GM18868 (cell line): ENCODE measurements around the gene MEOX2.

Experiments used
- ATAC-seq: cut with Tn5 transposase; IDR thresholded peaks from one replicate; pipeline ENCODE4 v1.9.1; 2021; ENCODE audit warnings: mild to moderate bottlenecking, moderate library complexity; ENCODE audit not compliant: unreplicated experiment

The MEOX2 gene

DNA sequence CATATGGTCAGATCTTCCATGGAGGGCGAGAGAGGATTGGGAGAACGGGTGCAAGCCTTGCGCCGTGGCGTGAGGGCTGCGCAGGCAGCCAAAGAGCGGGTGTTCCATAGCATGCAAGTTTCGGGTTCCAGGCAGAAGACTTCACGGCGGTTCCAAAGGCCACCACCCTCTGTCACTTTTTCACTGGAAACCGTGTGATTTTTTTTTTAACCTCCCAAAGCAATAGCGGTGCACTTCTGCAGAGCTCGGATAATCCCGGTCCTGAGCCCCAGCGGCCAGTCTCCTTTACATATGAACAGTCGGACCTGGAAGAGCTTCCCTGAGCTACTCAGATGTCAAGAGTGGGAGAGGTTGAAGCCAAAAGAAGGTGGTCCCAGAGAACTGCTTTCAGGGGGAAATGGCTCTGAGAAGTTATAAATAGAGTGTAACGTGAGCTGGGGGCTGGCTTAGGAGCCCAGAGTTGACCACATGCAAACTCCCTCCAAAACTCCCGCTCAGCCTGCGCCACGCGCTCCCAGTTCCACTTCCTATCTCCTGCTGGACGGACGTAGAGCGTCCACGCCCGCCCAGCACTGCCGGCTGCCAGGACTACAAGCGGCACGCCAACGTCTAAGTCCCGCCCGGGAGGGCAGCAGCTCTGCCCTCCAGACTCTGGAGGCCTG is at the start of gene MEOX2:
Gene MEOX2 (minus strand): TSS at position 389 of the 662 bp plus-strand sequence. CDS start 281 bp downstream, at position 108.
- ATAC-seq, result no peak

DNA sequence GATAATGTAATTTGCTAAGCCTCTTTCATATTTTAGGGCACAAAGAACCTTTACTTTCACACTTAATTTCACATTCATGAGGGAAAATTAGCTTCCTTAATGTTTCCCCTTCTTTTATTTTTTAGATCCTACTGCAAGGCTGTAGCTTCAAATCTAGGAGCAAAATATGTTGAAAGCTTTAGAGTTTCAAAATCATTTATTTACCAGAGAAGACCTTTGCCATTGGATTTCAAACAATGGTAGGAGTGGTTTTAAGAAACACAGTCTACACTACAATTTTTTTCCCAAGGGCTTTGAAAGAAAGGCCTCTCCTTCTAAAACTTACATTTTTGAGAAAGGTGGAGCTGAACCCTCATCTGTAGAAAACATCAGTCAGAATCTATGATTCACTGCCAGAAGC is 43.3 kb upstream of the MEOX2 start:
- ATAC-seq, result no peak

- ATAC-seq, result no peak
These were observed 38.6 kb upstream of the MEOX2 start for GRCh38 chr7:15725051-15725450.

DNA sequence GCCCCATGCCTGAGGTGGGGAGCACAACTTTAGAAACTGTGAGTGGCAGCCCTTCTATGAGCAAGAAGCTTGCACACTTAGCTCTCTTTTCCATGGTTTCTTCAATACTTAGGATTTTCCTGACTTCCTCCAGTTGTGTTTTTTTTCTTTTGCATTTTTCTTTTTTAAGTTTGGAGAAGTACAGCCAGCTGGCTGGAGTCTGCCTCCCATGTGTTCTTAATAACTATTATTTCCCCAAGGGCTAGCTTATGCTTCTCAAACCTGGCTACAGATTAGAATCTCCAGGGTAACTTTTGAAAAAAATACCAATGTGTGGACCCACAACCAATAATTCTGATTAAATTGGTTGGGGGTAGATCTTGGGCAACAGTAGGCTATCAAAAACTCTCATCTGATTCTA is 37.4 kb upstream of the MEOX2 start:
- ATAC-seq, result no peak

- no peak for ATAC-seq
These were observed 34.5 kb upstream of the MEOX2 start for GRCh38 chr7:15720849-15721471.

- no peak for ATAC-seq
These were observed 32.8 kb upstream of the MEOX2 start for GRCh38 chr7:15719311-15719710.

- ATAC-seq, result no peak
These were observed 29.0 kb upstream of the MEOX2 start for GRCh38 chr7:15715435-15715834.

DNA sequence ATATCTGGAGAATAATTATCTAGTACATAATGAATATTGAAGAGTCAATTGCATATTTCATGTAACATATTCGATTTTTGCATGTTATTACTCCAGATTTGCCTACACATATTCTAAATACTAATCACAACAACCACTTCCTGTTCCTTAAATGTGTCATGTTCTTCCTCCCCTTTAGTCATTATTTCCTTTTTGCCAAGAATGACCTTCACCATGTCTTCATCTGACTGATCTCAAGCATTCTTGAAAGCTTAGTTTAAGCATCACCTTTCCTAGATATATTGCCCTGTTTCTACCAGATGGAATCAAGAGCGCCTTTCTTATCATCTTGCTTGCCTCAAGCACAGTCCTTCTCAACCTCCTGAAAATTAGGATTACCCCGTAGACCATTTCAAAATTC is 23.5 kb upstream of the MEOX2 start:
- no peak for ATAC-seq

DNA sequence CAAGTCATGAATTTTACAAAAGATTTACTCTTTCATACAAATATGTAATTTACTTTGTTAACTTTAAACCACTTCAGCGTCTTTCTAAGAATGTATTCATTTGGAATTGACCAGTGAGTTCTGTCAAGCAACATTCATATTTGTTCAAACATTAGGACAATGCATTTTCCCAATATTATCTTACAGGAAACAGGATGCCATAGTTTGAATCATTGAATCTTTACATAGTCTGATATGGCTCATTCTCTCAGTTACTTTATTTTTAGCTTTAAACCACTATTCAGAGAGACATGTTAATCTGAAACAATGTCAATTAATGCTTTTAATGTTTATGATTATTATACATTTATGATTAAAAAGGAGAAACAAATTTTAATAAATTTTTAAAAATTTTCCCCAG is 21.1 kb upstream of the MEOX2 start:
- ATAC-seq, result no peak

DNA sequence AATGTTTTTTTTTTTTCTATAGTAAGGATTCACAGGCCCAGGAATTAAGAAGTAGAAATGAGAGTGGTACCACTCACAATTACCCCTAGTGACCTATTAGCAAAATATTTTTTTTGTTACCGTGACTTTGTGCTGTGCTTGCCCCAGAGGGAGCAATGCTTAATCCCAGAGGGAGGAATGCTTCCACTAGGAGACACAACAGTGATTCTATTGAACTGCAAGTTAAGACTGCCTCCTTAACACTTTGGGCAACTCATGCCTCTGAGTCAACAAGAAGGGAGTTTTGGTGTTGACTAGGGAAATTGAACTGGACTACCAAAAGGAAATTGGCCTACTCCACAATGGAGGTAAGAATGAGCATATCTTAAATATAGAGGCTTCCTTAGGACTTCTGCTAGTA is 17.2 kb upstream of the MEOX2 start:
- ATAC-seq, result no peak

DNA sequence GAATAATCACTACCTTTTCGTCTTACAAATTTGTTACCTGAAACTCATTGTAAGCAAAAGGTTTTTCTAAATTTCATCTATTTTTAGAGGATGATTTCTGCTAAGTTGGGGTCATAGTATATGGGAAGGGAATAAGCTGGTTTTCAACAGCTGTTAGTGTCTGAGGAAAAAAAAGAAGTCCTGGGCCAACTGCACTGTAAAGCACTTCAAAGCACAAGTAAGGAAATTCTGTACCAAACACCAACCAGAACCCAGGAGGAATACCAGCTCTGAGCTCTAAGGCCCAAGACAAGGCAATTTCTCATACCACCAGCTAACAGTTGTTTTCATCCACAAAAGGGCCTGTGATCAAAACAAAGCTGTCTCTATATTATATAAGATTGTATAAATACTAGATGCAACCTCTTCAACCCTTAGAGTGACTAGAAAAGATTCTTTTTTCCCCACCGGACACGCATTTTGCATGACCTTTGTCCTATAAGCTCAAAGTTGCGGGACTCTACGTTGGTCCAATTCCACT is 6.1 kb upstream of the MEOX2 start:
- ATAC-seq, result no peak

- no peak for ATAC-seq
These were observed 2.4 kb upstream of the MEOX2 start for GRCh38 chr7:15688911-15689310.

- ATAC-seq, result no peak
These were observed 1.8 kb upstream of the MEOX2 start for GRCh38 chr7:15688279-15688626.

GRCh38 chr7:15687546-15688278 is 1.2 kb upstream of the MEOX2 start:
- ATAC-seq, result no peak

DNA sequence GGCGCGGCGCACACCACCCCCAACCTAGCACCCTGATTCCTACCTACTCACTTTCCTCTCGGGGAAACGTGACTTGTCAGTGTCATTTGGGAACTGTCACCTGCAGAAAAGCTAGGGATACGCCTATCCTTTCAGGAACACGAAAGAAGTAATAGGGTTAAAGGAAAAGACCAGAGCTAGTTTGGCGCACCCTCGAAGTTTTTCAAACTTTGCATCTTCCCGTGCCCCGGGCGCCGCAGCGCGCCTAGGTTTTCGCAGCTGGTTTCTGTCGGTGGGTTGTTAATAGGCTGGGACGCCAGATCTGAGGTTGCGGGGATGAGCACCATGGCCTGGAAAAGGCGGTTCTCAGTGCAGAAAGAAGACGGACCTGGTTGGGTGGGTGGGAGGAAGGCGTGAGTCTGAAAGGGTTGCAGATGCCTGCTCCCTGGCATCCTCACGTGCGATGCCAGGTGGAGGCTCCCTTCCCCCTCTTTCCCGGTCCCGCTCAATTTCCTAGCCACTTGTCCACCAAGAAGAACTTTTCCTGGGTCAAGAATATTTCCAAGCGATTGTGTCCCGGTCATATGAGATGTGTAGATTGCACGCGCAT is 568 bp upstream of the MEOX2 start:
- no peak for ATAC-seq

DNA sequence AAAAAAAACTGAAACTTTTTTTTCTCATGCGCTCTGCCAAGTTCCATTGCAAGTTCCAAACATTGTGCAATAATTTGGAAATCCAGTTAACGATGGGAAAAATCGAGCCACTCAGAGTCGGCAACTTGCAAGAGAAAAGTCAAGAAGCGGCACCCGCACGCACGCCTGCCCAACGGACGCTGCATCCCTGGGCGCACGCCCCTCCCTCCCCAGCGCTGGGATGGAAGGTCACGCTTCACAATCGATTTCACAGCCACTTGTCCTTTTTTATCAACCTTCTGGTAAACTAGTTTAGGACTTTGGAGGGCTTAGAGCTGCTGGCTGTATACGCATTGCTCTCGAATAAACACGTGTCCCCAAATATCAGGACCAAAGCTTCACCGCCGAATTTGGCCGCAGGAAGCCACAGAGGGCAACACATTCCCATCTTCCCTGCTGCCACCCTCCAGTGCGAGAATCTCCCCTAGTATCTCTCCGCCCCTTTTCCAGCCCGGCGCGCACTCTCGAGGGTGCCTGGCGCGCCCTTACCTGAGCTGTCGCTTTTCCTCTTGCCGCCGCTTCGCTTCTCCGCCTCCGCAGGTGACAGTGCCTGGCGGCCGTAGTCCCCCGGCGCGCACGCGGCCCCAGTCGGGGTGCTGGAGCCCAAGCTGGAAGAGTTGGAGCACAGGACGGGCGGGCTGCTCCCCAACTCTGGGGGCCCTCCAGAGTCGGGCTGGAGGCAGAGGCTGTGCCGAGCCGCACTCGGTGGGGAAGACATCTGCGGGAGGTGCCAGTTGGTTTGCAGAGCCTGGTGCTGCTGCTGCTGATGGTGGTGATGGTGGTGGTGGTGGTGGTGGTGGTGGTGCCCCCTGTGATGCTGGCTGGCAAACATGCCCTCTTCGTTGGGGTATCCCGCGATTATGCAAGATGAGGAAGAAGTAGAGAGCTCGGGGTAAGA is 857 bp downstream of the MEOX2 start:
- no peak for ATAC-seq

GRCh38 chr7:15684871-15685270 is 1.6 kb downstream of the MEOX2 start:
- ATAC-seq, result no peak

DNA sequence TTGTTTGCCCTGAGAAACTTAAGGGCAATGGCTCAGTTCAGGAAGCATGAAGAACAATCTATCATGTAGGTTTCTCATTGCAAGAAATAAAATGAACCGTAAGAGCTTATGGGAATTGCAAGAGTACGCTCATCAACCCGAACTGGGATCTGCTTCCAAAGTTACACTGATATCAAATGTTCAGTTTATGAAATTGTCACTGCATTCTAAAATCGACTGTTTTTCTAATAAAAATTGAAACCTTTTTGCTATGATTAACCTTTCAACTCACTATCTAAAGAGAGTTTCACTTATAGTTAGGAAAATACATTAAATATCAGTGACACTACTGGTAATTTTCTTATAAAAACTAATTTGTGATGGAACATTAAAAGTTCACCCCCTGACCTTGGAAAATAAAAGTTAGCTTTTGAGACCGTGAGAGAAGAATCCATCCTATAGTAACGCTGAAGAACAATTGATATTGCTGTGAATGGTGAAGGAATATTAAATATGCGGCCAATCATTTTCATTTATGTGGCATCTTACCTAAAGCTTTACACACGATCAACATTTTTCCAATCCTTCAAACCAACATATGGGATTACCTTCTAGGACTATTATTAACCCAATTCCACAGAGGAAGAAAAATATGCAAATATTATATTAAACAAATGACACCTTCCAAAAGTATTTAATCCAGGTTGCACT is 2.2 kb downstream of the MEOX2 start:
- ATAC-seq, result no peak

- ATAC-seq, result no peak
These were observed 3.7 kb downstream of the MEOX2 start for GRCh38 chr7:15682751-15683245.

GRCh38 chr7:15682111-15682510 is 4.4 kb downstream of the MEOX2 start:
- ATAC-seq, result no peak
